ENCODE results near the gene PRKRIP1. TPM values are rescaled to one million over a fixed set of nuclear protein-coding genes. Genes with fewer than 3 reads are reported as not detected.
A peak's percentile ranks its signal among the peaks of the same experiment; 100 is the strongest.

The PRKRIP1 gene
- total RNA-seq, 1 donor from 2014 or later: 11.1 TPM

- Histone ChIP-seq H3K36me3 (peaks cover 5% of the 10 kb centered on the region), H3K4me1 (peaks cover 42% of the 10 kb centered on the region), H3K27ac (replicated peaks) (no peak overlapping the region), H3K9me3 (replicated peaks) (no peaks in the 10 kb centered on the region), H3K4me3 (peak overlapping the region; percentile 85), H3K27me3 (ENCODE audit: low read depth) (no peaks in the 10 kb centered on the region)
- TF ChIP-seq CTCF (IDR thresholded peaks at IDR 0.05; ENCODE audit: borderline replicate concordance): no peak
- no peak for DNase-seq
- intact Hi-C loops (cut with micrococcal nuclease): no loop called here
These were observed 69.9 kb downstream of the PRKRIP1 start for GRCh38 chr7:102466097-102466496.

- H3K27ac ChIP-seq (replicated peaks): no peak overlapping the region
- H3K36me3 ChIP-seq: peaks cover 13% of the 10 kb centered on the region
- no peaks in the 10 kb centered on the region for H3K9me3 ChIP-seq (replicated peaks)
- no peak for TF ChIP-seq CTCF (IDR thresholded peaks at IDR 0.05; ENCODE audit: borderline replicate concordance)
- no peak overlapping the region for H3K4me3 ChIP-seq
- H3K4me1 ChIP-seq: peaks cover 38% of the 10 kb centered on the region
- no peak for DNase-seq
- intact Hi-C loops (cut with micrococcal nuclease): no loop called here
- no peaks in the 10 kb centered on the region for H3K27me3 ChIP-seq (ENCODE audit: low read depth)
These were observed 71.7 kb downstream of the PRKRIP1 start for GRCh38 chr7:102467581-102468477.

- no peak for TF ChIP-seq CTCF (IDR thresholded peaks at IDR 0.05; ENCODE audit: borderline replicate concordance)
- Histone ChIP-seq H3K36me3 (peaks cover 22% of the 10 kb centered on the region), H3K27ac (replicated peaks) (no peak overlapping the region), H3K9me3 (replicated peaks) (no peaks in the 10 kb centered on the region), H3K4me3 (no peak overlapping the region), H3K4me1 (peaks cover 30% of the 10 kb centered on the region), H3K27me3 (ENCODE audit: low read depth) (no peaks in the 10 kb centered on the region)
- intact Hi-C loops (cut with micrococcal nuclease): no loop called here
- DNase-seq: no peak
These were observed 72.6 kb downstream of the PRKRIP1 start for GRCh38 chr7:102468478-102469350.

- peaks cover 22% of the 10 kb centered on the region for H3K4me1 ChIP-seq
These were observed 73.3 kb downstream of the PRKRIP1 start for GRCh38 chr7:102469351-102469971.

More at GRCh38 chr7:102469351-102469971, 73.3 kb downstream of the PRKRIP1 start:
- TF ChIP-seq CTCF (IDR thresholded peaks at IDR 0.05; ENCODE audit: borderline replicate concordance): no peak
- no peak overlapping the region for H3K4me3 ChIP-seq
- no peaks in the 10 kb centered on the region for H3K9me3 ChIP-seq (replicated peaks)
- peaks cover 24% of the 10 kb centered on the region for H3K36me3 ChIP-seq
- H3K27ac ChIP-seq (replicated peaks): no peak overlapping the region
- intact Hi-C loops (cut with micrococcal nuclease): no loop called here
- H3K27me3 ChIP-seq (ENCODE audit: low read depth): no peaks in the 10 kb centered on the region
- no peak for DNase-seq
